Measurements from ENCODE around the gene ULK4. TPM values are rescaled to one million over a fixed set of nuclear protein-coding genes. Genes with fewer than 3 reads are reported as not detected.
"Not testable (repeated sequence)": the region's sequence is repeated elsewhere in the genome, so short reads cannot be mapped to it uniquely, and the experiment has no call there.

Gene ULK4
- total RNA-seq, 1 experiment from 2014 or later, result 6.6 TPM

DNA sequence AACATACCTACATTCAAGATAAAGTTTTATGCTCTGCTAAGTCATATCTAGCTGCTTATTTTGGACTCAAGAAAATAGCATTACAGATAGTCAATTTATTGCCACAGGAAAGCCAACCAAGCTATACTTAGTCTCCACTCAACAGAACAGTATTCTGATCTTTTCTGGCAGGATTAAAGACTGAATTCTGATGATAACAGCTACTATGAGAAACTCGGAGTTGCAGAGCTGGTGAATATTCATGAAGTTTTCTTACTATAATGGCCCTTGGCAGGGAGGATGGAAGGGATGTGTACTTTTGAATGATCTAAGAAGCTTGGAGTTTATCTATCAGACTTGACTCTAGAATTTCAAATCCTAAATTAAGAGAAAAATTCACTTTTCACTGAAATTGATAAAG, 524.9 kb downstream of the ULK4 start:
- H3K36me3 ChIP-seq (replicated peaks; ENCODE audit: control insufficient read depth, insufficient read depth, low read length), result no peaks in the 10 kb centered on the region
- no peaks in the 10 kb centered on the region for H3K27me3 ChIP-seq (ENCODE audit: control insufficient read depth, insufficient read depth, low read length)
- no peak overlapping the region for H3K4me3 ChIP-seq (ENCODE audit: insufficient read depth, low read depth, low read length)
- DNase-seq, result no peak

DNA sequence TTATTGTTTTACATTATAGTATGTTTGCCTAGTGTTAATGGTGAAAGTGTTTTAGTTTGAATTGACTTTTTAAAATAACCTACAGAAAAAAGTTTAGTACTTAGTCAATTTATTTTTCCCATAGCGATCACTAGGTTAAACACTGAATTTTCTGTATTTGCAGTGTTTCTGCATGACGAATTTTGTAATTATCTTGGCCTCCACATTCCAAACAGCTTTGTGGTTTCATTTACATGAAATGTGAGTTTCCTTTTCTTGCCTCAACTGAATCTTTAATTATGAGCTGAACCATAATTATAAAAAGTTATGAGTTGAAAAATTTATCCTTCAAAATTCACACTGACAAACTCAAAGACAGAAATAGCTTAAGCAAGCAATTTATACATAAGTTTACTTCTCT, 527.1 kb downstream of the ULK4 start:
- H3K36me3 ChIP-seq (replicated peaks; ENCODE audit: control insufficient read depth, insufficient read depth, low read length), result no peaks in the 10 kb centered on the region
- H3K4me3 ChIP-seq (ENCODE audit: insufficient read depth, low read depth, low read length), result no peak overlapping the region
- H3K27me3 ChIP-seq (ENCODE audit: control insufficient read depth, insufficient read depth, low read length), result no peaks in the 10 kb centered on the region
- no peak for DNase-seq

DNA sequence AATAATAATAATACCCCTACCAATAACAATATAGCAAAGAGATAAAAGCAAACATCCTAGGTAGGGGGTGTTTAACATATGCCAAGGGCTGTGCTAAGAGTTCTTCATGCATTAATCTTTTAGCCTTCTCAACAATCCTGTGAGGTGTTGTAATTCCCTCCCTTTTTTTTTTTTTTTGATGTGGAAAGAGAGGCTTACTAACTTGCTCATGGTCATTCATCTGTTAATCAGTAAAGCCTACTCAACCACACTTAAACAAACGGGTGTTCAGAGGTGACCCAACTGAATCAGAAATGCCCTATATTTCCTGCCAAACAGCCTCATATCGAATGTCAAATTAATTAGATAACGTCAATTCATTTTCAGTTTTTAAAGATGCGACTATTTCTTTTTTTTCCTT, 530.5 kb downstream of the ULK4 start:
- no peak for DNase-seq
- no peaks in the 10 kb centered on the region for H3K36me3 ChIP-seq (replicated peaks; ENCODE audit: control insufficient read depth, insufficient read depth, low read length)
- H3K4me3 ChIP-seq (ENCODE audit: insufficient read depth, low read depth, low read length), result no peak overlapping the region
- no peaks in the 10 kb centered on the region for H3K27me3 ChIP-seq (ENCODE audit: control insufficient read depth, insufficient read depth, low read length)

DNA sequence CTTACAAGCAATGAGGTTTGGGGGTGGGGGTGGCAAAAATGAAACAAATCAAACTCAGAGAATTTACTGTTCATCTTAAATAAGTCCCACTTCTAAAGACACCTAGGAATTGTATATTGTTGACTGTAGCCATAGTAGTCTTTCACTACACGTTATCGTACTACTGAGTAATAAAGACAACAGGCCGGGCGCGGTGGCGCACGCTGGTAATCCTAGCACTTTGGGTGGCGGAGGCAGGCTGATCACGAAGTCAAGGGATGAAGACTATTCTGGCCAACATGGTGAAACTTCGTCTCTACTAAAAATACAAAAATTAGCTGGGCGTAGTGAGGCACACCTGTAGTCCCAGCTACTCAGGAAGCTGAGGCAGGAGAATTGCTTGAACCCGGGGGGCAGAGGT, 531.0 kb downstream of the ULK4 start:
- no peak overlapping the region for H3K4me3 ChIP-seq (ENCODE audit: insufficient read depth, low read depth, low read length)
- H3K27me3 ChIP-seq (ENCODE audit: control insufficient read depth, insufficient read depth, low read length), result no peaks in the 10 kb centered on the region
- H3K36me3 ChIP-seq (replicated peaks; ENCODE audit: control insufficient read depth, insufficient read depth, low read length), result no peaks in the 10 kb centered on the region
- DNase-seq, result no peak

DNA sequence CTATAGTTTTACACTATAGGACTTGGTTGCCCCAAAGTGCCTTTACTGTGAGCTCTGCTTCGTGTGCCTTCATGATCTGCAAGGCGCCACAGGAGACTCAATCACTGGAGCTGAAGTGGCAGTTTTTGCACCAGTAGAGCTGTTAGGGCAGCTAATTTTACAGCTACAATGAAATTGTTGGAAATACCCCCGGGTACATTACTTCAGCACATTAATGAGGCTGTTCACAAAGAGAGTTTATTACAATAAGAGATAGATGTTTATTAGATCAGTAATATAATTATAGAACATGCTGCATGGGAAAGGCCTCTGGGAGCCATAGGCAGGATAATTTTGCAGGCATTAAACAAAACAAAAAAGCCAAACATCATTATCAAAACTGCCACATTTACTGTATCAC, 531.5 kb downstream of the ULK4 start:
- DNase-seq, result no peak
- Histone ChIP-seq H3K36me3 (replicated peaks; ENCODE audit: control insufficient read depth, insufficient read depth, low read length) (no peaks in the 10 kb centered on the region), H3K27me3 (ENCODE audit: control insufficient read depth, insufficient read depth, low read length) (no peaks in the 10 kb centered on the region), H3K4me3 (ENCODE audit: insufficient read depth, low read depth, low read length) (no peak overlapping the region)

DNA sequence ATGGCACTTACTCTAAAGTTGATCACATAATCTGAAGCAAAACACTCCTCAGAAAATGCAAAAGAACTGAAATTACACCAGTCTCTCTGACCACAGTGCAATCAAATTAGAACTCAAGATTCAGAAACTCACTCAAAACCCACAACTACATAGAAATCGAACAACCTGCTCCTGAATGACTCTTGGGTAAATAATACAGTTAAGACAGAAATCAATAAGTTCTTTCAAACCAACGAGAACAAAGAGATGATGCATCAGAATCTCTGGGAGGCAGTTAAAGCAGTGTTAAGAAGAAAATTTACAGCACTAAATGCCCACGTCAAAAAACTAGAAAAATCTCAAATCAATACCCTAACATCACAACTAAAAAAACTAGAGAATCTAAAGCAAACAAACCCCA, 535.4 kb downstream of the ULK4 start:
- no peak for DNase-seq
- H3K4me3 ChIP-seq (ENCODE audit: insufficient read depth, low read depth, low read length), result no peak overlapping the region
- H3K36me3 ChIP-seq (replicated peaks; ENCODE audit: control insufficient read depth, insufficient read depth, low read length), result no peaks in the 10 kb centered on the region
- no peaks in the 10 kb centered on the region for H3K27me3 ChIP-seq (ENCODE audit: control insufficient read depth, insufficient read depth, low read length)

DNA sequence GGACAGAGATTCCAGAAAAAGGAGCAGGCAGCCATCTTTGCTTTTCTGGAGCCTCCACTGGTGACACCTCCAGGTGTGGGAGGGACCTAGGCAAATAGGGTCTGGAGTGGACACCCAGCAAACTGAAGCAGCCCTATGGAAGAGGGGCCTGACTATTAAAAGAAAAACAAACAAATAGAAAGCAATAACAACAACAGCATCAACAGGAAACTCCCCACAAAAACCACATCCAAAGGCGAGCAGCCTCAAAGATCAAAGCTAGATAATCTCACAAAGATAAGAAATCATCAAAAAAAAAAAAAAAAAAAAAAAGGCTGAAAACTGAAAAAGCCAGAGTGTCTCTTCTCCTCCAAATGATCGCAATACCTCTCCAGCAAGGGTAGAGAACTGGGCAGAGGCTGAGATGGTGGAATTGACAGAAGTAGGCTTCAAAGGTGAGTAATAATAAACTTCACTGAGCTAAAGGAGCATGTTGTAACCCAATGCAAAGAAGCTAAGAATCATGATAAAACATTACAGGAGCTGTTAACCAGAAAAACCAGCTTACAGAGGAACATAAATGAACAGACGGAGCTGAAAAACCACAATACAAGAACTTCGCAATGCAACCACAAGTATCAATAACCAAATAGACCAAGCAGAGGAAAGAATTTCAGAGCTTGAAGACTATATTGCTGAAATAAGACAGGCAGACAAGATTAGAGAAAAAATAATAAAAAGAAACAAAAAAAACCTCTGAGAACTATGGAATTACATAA, 537.2 kb downstream of the ULK4 start:
- no peak overlapping the region for H3K4me3 ChIP-seq (ENCODE audit: insufficient read depth, low read depth, low read length)
- H3K27me3 ChIP-seq (ENCODE audit: control insufficient read depth, insufficient read depth, low read length), result no peaks in the 10 kb centered on the region
- DNase-seq, result no peak
- H3K36me3 ChIP-seq (replicated peaks; ENCODE audit: control insufficient read depth, insufficient read depth, low read length), result no peaks in the 10 kb centered on the region

DNA sequence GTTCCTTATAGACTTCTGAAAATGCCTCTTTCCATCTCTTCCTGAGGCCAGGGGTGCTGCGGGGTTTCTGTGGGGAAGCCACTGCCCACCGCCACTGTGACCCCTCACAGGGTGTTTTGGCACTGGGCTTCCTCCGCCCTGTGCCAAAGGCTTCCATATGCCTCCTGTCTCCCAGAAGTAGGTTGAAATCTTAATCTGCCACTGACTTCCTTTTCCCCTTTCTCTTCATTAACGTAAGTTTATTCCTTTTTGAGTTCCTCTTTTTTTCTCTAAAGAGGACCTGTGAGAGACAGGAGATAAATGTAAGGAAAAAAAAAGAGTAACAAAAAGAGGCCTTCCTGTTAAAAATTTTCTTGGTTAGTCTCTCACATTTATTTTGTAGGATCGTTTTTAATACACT, 542.1 kb downstream of the ULK4 start:
- DNase-seq, result no peak
- no peaks in the 10 kb centered on the region for H3K27me3 ChIP-seq (ENCODE audit: control insufficient read depth, insufficient read depth, low read length)
- no peaks in the 10 kb centered on the region for H3K36me3 ChIP-seq (replicated peaks; ENCODE audit: control insufficient read depth, insufficient read depth, low read length)
- H3K4me3 ChIP-seq (ENCODE audit: insufficient read depth, low read depth, low read length), result no peak overlapping the region

DNA sequence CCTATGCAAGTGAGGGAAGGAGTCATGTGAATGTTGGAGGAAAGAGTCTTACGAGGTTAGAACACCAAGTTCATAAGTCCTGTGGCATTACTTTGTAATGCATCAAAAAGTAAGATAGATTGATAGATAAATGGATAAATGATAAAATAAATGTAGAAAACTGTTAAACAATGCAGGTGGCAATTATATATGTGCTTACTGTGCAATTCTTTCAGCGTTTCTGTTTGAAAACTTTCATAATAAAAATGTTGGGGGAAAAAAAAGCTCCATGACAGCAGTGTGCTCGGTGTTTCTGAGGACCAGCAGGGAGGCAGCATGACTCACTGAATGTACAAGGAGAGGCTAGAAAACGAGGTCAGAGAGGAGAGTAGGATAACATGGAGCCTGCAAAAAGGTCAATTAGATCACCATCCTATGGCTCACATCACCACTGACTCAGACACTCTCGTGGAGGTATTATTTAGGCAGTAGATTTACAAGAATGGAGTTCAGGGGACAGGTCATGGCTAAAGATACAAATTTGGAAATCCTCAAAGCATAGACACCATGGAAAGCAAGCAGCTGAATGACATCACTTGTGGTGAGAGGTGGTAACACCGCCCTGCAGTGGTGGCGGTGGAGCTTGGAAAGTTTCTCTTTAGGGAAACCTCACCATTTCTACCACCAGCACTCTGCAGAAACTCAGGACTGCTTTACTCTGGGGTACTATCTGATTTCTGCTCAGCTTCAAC, 542.8 kb downstream of the ULK4 start:
- Histone ChIP-seq H3K4me3 (ENCODE audit: insufficient read depth, low read depth, low read length) (no peak overlapping the region), H3K27me3 (ENCODE audit: control insufficient read depth, insufficient read depth, low read length) (no peaks in the 10 kb centered on the region), H3K36me3 (replicated peaks; ENCODE audit: control insufficient read depth, insufficient read depth, low read length) (no peaks in the 10 kb centered on the region)
- no peak for DNase-seq

DNA sequence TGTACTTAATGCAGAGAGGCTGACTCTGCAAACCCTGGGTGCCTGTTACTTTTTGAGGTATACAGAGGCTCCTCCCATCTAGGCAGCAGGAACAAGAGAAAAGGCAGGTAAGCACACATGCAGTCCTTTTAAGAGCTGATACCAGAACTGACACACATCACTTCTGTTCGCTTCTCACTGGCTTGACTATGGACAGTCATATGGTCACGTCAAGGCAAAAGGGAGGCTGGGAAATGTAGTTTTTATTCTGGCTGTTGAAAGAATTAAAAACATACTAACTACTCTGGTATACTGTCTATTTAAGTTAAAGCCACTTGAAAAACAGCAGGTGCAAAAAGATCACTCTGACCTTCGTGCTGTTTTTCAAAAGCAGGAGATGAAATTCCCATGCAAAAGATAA, 544.3 kb downstream of the ULK4 start:
- Histone ChIP-seq H3K36me3 (replicated peaks; ENCODE audit: control insufficient read depth, insufficient read depth, low read length) (no peaks in the 10 kb centered on the region), H3K4me3 (ENCODE audit: insufficient read depth, low read depth, low read length) (no peak overlapping the region), H3K27me3 (ENCODE audit: control insufficient read depth, insufficient read depth, low read length) (no peaks in the 10 kb centered on the region)
- no peak for DNase-seq

DNA sequence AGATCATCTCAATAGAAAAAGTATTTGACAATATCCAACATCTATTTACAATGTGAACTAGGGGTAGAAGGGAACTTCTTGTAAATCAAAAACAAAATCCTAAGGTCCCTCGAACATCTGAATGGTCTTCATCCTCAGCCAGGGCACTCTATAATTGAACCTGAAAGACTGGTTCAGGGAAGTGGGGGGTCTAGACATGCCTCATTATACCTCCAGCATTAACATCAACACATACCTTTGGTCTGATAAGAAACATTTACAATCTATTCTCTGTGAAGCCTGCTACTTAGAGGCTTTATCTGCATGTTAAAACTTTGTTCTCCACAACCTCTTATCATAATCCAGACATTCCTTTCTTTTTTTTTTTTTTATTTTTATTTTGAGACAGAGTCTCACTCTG, 550.8 kb downstream of the ULK4 start:
- Histone ChIP-seq H3K4me3 (ENCODE audit: insufficient read depth, low read depth, low read length) (no peak overlapping the region), H3K36me3 (replicated peaks; ENCODE audit: control insufficient read depth, insufficient read depth, low read length) (no peaks in the 10 kb centered on the region), H3K27me3 (ENCODE audit: control insufficient read depth, insufficient read depth, low read length) (no peaks in the 10 kb centered on the region)
- DNase-seq, result no peak

DNA sequence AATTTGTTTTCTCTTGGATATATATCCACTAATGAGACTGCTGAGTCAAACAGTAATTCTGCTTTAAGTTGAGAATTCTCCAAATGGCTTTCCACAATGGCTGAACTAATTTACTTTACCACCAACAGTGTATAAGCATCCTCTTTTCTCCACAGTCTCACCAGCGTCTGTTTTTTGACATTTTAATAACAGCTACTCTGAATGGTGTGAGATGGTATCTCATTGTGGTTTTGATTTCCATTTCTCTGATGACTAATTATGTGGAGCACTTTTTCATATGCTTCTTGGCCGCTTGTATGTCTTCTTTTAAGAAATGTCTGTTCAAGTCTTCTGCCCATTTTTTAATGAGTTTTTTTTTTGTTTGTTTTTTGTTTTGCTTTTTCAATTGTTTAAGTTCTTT, 556.4 kb downstream of the ULK4 start:
- no peak for DNase-seq
- Histone ChIP-seq H3K36me3 (replicated peaks; ENCODE audit: control insufficient read depth, insufficient read depth, low read length) (no peaks in the 10 kb centered on the region), H3K4me3 (ENCODE audit: insufficient read depth, low read depth, low read length) (no peak overlapping the region), H3K27me3 (ENCODE audit: control insufficient read depth, insufficient read depth, low read length) (no peaks in the 10 kb centered on the region)

DNA sequence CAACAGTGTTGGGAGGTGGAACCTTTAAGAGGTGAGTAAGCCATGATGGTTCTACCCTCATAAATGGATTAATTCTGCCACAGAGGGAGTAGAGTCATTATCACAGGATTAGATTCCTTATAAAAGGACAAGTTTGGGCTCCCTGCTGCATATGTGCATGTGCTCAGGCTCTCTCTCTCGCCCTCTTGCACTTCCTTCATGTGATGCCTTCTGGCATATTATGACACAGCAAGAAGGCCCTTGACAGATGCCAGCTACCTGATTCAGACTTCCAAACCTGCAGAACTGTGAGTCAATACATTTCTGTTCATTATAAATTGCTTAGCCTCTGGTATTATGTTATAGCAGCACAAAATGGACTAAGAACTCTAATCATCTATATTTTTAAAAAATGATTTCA, 557.3 kb downstream of the ULK4 start:
- Histone ChIP-seq H3K36me3 (replicated peaks; ENCODE audit: control insufficient read depth, insufficient read depth, low read length) (no peaks in the 10 kb centered on the region), H3K4me3 (ENCODE audit: insufficient read depth, low read depth, low read length) (no peak overlapping the region), H3K27me3 (ENCODE audit: control insufficient read depth, insufficient read depth, low read length) (no peaks in the 10 kb centered on the region)
- DNase-seq, result no peak

DNA sequence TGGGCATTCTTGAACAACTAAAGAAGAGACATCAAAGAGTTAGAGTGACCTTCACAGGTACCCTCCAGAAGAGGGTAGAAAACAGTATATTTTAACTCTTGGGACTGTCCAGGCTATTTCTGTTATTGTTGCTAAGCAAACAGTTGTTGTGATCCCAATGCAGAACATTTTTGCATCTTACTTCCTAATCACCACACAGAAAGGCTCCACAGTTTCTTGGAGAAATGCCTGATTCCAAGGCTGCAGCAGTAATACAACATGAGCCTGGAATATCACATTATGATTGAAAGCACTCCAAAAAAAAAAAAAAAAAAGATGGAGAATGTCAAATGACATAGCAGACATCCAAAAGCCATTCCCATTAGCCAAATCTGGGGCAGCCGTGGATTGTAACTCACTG, 567.0 kb downstream of the ULK4 start:
- Histone ChIP-seq H3K4me3 (ENCODE audit: insufficient read depth, low read depth, low read length) (no peak overlapping the region), H3K36me3 (replicated peaks; ENCODE audit: control insufficient read depth, insufficient read depth, low read length) (no peaks in the 10 kb centered on the region), H3K27me3 (ENCODE audit: control insufficient read depth, insufficient read depth, low read length) (no peaks in the 10 kb centered on the region)
- no peak for DNase-seq

DNA sequence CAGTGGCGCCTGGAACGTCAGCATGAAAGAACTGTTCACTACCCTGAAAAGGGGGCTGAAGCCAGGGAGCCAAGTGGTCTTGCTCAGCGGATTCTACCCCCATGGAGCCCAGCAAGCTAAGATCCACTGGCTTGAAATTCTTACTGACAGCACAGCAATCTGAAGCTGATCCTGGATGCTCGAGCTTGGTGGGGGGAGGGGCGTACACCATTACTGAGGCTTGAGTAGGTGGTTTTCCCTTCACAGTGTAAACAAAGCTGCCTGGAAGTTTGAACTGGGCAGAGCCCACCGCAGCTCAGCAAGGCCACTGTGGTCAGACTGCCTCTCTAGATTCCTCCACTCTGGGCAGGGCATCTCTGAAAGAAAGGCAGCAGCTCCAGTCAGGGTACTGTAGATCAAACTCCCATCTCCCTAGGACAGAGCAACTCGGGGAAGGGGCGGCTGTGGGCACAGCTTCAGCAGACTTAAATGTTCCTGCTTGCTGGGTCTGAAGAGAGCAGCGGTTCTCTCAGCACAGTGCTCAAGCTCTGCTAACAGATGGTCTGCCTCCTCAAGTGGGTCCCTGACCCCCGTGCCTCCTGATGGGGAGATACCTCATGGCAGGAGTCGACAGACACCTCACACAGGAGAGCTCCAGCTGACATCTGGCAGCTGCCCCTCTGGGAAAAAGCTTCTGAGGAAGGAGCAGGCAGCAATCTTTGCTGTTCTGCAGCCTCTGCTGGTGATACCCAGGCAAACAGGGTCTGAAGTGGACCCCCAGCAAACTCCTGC, 591.0 kb downstream of the ULK4 start:
- H3K4me3 ChIP-seq (ENCODE audit: insufficient read depth, low read depth, low read length); DNase-seq; H3K36me3 ChIP-seq (replicated peaks; ENCODE audit: control insufficient read depth, insufficient read depth, low read length); H3K27me3 ChIP-seq (ENCODE audit: control insufficient read depth, insufficient read depth, low read length): not testable (repeated sequence)
